ENCODE measurements around the gene AK1.

GRCh38 chr9:127872369-127873222 is 4.9 kb downstream of the AK1 start:
- TF ChIP-seq EZH2 (IDR thresholded peaks at IDR 0.05; ENCODE audit: low read depth) (no peak), CTCF (conservative IDR thresholded peaks at IDR 0.05) (no peak)

All from PC-9 (cell line).